PC-3 (cell line): Measurements from ENCODE around the gene FNDC4.

Experiments used
- EZH2 ChIP-seq: fragments of 300-600 bp; sonication (generic); IDR thresholded peaks from one replicate; pipeline ENCODE4 v1.6.1; 2017; ENCODE audit warnings: antibody characterized with exemption, mild to moderate bottlenecking, low read length; ENCODE audit not compliant: unreplicated experiment
- EZH2phosphoT487 ChIP-seq: fragments of 300-600 bp; sonication (generic); IDR thresholded peaks from 2 replicates; pipeline ENCODE4 v1.6.1; 2018; ENCODE audit warnings: mild to moderate bottlenecking, antibody characterized with exemption, low read length, borderline replicate concordance
- TF ChIP-seq, protein P1 (sequence below): fragments of 300-600 bp; sonication (generic); conservative IDR thresholded peaks from 2 replicates; pipeline ENCODE4 v1.5.1; 2017; ENCODE audit warnings: antibody characterized with exemption, low read depth, mild to moderate bottlenecking, low read length

- TF ChIP-seq, protein P1, sequence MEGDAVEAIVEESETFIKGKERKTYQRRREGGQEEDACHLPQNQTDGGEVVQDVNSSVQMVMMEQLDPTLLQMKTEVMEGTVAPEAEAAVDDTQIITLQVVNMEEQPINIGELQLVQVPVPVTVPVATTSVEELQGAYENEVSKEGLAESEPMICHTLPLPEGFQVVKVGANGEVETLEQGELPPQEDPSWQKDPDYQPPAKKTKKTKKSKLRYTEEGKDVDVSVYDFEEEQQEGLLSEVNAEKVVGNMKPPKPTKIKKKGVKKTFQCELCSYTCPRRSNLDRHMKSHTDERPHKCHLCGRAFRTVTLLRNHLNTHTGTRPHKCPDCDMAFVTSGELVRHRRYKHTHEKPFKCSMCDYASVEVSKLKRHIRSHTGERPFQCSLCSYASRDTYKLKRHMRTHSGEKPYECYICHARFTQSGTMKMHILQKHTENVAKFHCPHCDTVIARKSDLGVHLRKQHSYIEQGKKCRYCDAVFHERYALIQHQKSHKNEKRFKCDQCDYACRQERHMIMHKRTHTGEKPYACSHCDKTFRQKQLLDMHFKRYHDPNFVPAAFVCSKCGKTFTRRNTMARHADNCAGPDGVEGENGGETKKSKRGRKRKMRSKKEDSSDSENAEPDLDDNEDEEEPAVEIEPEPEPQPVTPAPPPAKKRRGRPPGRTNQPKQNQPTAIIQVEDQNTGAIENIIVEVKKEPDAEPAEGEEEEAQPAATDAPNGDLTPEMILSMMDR = no peak
- TF ChIP-seq EZH2phosphoT487 = no peak
- no peak for TF ChIP-seq EZH2
Observed at GRCh38 chr2:27492557-27492956, 2.4 kb downstream of the FNDC4 start.
